DND-41 (cell line): ENCODE measurements around the gene CCDC185.

Source experiments
- ATAC-seq: fragments of 200-7000 bp; cut with Tn5 transposase; 3 replicates; pipeline ENCODE4 v1.9.1; 2021; ENCODE audit warnings: low read depth; ENCODE audit not compliant: insufficient read depth
- DNase-seq: peaks from one replicate; pipeline ENCODE4 v3.0.0-alpha.2; 2020
- H2AFZ ChIP-seq: 2 replicates; pipeline ENCODE4 v1.6.0; 2012; ENCODE audit warnings: low read depth, low read length
- H3K27ac ChIP-seq: 2 replicates; pipeline ENCODE4 v1.5.1; 2012; ENCODE audit warnings: low read length, inconsistent platforms
- H3K27me3 ChIP-seq: fragments of 200-600 bp; sonication (generic); 2 replicates; pipeline ENCODE4 v1.6.0; 2012; ENCODE audit warnings: low read length, mild to moderate bottlenecking, inconsistent platforms; ENCODE audit not compliant: insufficient read depth, poor library complexity
- H3K36me3 ChIP-seq: 2 replicates; pipeline ENCODE4 v1.5.1; 2012; ENCODE audit warnings: low read length, inconsistent platforms; ENCODE audit not compliant: insufficient read depth
- H3K4me1 ChIP-seq: 2 replicates; pipeline ENCODE4 v1.5.1; 2012; ENCODE audit warnings: mild to moderate bottlenecking, low read length; ENCODE audit not compliant: insufficient read depth
- H3K4me2 ChIP-seq: 2 replicates; pipeline ENCODE4 v1.6.0; 2012; ENCODE audit warnings: mild to moderate bottlenecking, moderate library complexity, low read length, inconsistent platforms; ENCODE audit not compliant: insufficient read depth
- H3K4me3 ChIP-seq, 2 experiments: fragments of 200-600 bp in 1 of 2; shearing (Covaris generic) in 1 of 2; 2 replicates each; pipeline ENCODE4 v1.5.1; 2012 to 2016; ENCODE audit warnings: inconsistent platforms in 2 of 2, low read length in 2 of 2, mild to moderate bottlenecking in 2 of 2, low read depth in 1 of 2, moderate library complexity in 1 of 2
- H3K79me2 ChIP-seq: 2 replicates; pipeline ENCODE4 v1.6.0; 2012; ENCODE audit warnings: low read length, inconsistent platforms; ENCODE audit not compliant: insufficient read depth
- H3K9ac ChIP-seq: 2 replicates; pipeline ENCODE4 v1.6.0; 2012; ENCODE audit warnings: low read depth, mild to moderate bottlenecking, inconsistent platforms, low read length, moderate library complexity
- H3K9me3 ChIP-seq: 2 replicates; pipeline ENCODE4 v1.5.1; 2012; ENCODE audit warnings: low read length, moderate library complexity, mild to moderate bottlenecking, inconsistent platforms; ENCODE audit not compliant: insufficient read depth, severe bottlenecking
- H4K20me1 ChIP-seq: 2 replicates; pipeline ENCODE4 v1.6.0; 2012; ENCODE audit warnings: low read length; ENCODE audit not compliant: insufficient read depth
- CTCF ChIP-seq: IDR thresholded peaks from 2 replicates; pipeline ENCODE4 v1.5.1; 2012; ENCODE audit warnings: borderline replicate concordance, low read length, moderate library complexity, mild to moderate bottlenecking; ENCODE audit not compliant: poor library complexity, severe bottlenecking; ENCODE audit errors: extremely low read depth
- EZH2 ChIP-seq: IDR thresholded peaks from 3 replicates; pipeline ENCODE4 v1.6.1; 2012; ENCODE audit warnings: borderline replicate concordance, low read depth, mild to moderate bottlenecking, moderate library complexity, low read length, inconsistent platforms; ENCODE audit not compliant: severe bottlenecking

The CCDC185 gene

GRCh38 chr1:223393275-223394214 is at the start of gene CCDC185:
CCDC185 (plus strand) TSS chr1:223393415; CDS start chr1:223393476, 61 bp downstream.
- DNase-seq: no peak
- H3K27ac ChIP-seq: no peak within 1 kb of the TSS
- no peaks in the 10 kb centered on the region for H3K4me1 ChIP-seq
- no peak within 1 kb of the TSS for H3K4me3 ChIP-seq
- H3K36me3 ChIP-seq: no peaks in the 10 kb centered on the region
- H2AFZ ChIP-seq: no peak within 1 kb of the TSS
- H4K20me1 ChIP-seq: no peaks in the 10 kb centered on the region
- H3K9ac ChIP-seq: no peak within 1 kb of the TSS
- no peaks in the 10 kb centered on the region for H3K79me2 ChIP-seq
- no peak within 1 kb of the TSS for H3K4me2 ChIP-seq
- no peak for ATAC-seq
- no peaks in the 10 kb centered on the region for H3K27me3 ChIP-seq
- H3K9me3 ChIP-seq: no peaks in the 10 kb centered on the region
- TF ChIP-seq CTCF (no peak), EZH2 (no peak)

DNA sequence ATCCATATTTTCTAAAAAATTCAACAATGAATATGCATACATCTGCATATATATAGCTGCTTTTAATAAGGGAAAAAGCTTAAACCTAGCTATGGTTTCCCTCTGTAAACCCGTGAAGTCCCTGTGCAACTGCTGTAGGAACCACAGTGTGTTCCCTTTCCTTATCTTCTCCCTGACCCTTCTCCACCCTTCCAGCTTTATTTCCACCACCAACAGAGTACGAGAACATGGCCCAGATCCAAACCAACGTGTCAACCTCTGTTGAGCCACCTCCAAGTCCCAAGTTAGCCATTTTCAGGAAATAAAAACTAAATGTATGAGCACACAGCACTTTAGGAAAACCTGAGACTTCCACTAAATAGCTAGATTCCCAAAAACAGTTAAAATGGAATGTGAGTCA is 49.5 kb upstream of the CCDC185 start:
- Histone ChIP-seq H3K36me3 (no peaks in the 10 kb centered on the region), H3K79me2 (no peaks in the 10 kb centered on the region), H3K9me3 (no peaks in the 10 kb centered on the region), H4K20me1 (no peaks in the 10 kb centered on the region), H3K4me2 (no peak overlapping the region), H3K4me3 (no peak overlapping the region), H3K4me1 (no peaks in the 10 kb centered on the region), H2AFZ (no peak overlapping the region), H3K27ac (no peak overlapping the region), H3K27me3 (no peaks in the 10 kb centered on the region), H3K9ac (no peak overlapping the region)
- no peak for TF ChIP-seq CTCF
- no peak for TF ChIP-seq EZH2
- DNase-seq (no peak), ATAC-seq (no peak)

GRCh38 chr1:223344491-223344890 is 48.7 kb upstream of the CCDC185 start:
- no peaks in the 10 kb centered on the region for H3K9me3 ChIP-seq
- no peak overlapping the region for H3K4me2 ChIP-seq
- DNase-seq (no peak), ATAC-seq (no peak)
- H4K20me1 ChIP-seq: no peaks in the 10 kb centered on the region
- H3K36me3 ChIP-seq: no peaks in the 10 kb centered on the region
- no peaks in the 10 kb centered on the region for H3K27me3 ChIP-seq
- no peaks in the 10 kb centered on the region for H3K79me2 ChIP-seq
- H3K9ac ChIP-seq: no peak overlapping the region
- H3K27ac ChIP-seq: no peak overlapping the region
- no peak overlapping the region for H3K4me3 ChIP-seq
- no peak for TF ChIP-seq EZH2
- TF ChIP-seq CTCF: no peak
- no peak overlapping the region for H2AFZ ChIP-seq
- no peaks in the 10 kb centered on the region for H3K4me1 ChIP-seq
